Ishikawa (cell line): ENCODE measurements around the gene FALEC.

Experiments used
- CEBPB ChIP-seq: IDR thresholded peaks from 2 replicates; pipeline ENCODE4 v1.6.1; 2012
- CREB1 ChIP-seq: IDR thresholded peaks from 2 replicates; pipeline ENCODE4 v1.6.1; 2012; ENCODE audit warnings: low read depth
- EGR1 ChIP-seq: IDR thresholded peaks from 2 replicates; pipeline ENCODE4 v1.6.1; 2012
- EP300 ChIP-seq: IDR thresholded peaks from 2 replicates; pipeline ENCODE4 v1.6.1; 2012; ENCODE audit warnings: borderline replicate concordance
- FOXM1 ChIP-seq: IDR thresholded peaks from 2 replicates; pipeline ENCODE4 v1.6.1; 2012; ENCODE audit warnings: low read depth, borderline replicate concordance
- MAX ChIP-seq: IDR thresholded peaks from 2 replicates; pipeline ENCODE4 v1.6.1; 2012
- NFIC ChIP-seq: IDR thresholded peaks from 2 replicates; pipeline ENCODE4 v1.6.1; 2012
- RAD21 ChIP-seq: IDR thresholded peaks from 2 replicates; pipeline ENCODE4 v1.6.1; 2012; ENCODE audit warnings: low read depth
- TAF1 ChIP-seq: IDR thresholded peaks from 2 replicates; pipeline ENCODE4 v1.6.1; 2012; ENCODE audit warnings: low read depth, mild to moderate bottlenecking
- TCF12 ChIP-seq: IDR thresholded peaks from 2 replicates; pipeline ENCODE4 v1.6.1; 2012; ENCODE audit warnings: low read depth
- TEAD4 ChIP-seq: IDR thresholded peaks from 2 replicates; pipeline ENCODE4 v1.6.1; 2012
- YY1 ChIP-seq: IDR thresholded peaks from 2 replicates; pipeline ENCODE4 v1.6.1; 2012; ENCODE audit warnings: low read depth
- ZBTB7A ChIP-seq: IDR thresholded peaks from 2 replicates; pipeline ENCODE4 v1.6.1; 2012; ENCODE audit warnings: low read depth
- TF ChIP-seq, protein P1 (sequence below): IDR thresholded peaks from 2 replicates; pipeline ENCODE4 v1.6.1; 2012
- TF ChIP-seq, protein P2 (sequence below): IDR thresholded peaks from 2 replicates; pipeline ENCODE4 v1.6.1; 2012; ENCODE audit warnings: low read depth, mild to moderate bottlenecking

FALEC gene

DNA sequence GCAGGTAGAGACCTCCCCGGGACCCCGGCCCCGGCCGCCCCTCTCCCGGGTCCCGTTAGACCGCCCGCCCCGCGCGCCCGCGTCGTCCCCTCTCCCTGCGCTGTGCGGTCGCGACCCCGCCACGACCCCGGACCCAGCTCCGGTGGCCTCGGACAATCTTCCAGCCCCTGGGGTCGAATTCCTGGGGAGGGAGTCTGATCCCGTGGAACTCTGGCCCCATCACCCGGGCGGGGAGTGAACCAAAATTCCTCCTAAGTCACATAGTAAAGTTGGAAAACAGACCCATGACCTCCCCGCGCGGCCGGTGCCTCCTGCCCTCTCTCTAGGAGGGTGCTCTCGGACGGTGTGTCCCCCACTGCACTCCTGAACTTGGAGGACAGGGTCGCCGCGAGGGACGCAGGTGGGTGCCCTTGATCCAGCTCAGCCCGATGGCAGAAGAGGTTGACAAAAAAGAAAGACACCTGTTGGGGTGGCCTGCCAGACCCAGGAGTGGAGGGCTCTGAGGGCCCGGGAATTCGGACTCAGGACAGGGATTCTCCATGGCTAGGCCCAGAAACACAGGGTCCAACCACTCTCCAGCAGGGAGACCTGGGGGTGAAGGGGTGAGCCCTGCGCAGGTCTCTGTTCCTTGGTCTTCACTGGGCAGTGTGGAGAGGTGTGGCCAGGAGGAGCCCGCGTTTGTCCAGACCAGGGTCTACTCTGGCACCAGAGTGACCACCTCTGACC is 34.1 kb downstream of the FALEC start:
- no peak for TF ChIP-seq CEBPB
- TF ChIP-seq FOXM1 = no peak
- TF ChIP-seq CREB1 = no peak
- no peak for TF ChIP-seq TAF1
- TF ChIP-seq, protein P1, sequence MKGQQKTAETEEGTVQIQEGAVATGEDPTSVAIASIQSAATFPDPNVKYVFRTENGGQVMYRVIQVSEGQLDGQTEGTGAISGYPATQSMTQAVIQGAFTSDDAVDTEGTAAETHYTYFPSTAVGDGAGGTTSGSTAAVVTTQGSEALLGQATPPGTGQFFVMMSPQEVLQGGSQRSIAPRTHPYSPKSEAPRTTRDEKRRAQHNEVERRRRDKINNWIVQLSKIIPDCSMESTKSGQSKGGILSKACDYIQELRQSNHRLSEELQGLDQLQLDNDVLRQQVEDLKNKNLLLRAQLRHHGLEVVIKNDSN = no peak

DNA sequence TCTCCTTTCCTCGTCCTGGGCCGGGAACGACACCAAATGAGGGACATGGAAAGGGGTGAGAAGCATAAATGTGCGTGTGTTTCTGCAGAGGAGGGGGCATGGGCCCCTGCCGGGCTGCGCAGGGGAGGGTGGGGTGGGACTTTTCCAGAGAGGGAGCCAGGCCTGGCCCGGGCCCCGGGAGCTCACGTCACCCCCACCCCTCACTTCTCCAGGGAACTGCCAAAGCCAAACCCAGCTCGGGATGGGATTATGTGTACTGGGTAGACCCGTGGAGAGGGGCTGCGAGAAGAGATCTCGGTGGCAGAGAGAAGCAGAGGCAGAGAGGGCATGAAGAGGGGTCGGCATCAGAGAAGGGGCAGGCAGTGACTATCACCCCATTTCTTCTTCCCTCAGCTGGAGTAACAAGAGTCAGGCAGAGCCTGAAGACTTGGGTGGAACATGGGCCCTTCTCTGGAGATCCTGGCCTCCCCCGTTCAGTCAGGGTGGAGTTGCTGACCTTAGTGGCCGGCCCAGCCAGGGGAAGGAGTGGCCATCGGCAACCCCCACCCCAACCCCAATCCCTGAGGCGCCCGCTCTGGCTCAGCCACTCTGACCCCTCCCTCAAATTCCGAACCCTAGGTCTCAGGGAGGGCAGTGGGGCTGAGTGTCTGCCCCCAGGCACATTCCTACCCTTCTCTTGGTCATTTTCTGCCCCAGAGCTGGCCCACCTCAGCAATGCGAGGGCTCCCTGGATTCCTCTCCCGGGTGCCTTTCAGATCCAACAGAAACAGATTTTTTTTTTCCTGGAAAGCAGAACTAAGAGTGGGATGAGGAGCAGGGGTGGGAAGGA is 34.9 kb downstream of the FALEC start:
- TF ChIP-seq, protein P1 = no peak
- no peak for TF ChIP-seq TCF12
- no peak for TF ChIP-seq EGR1
- no peak for TF ChIP-seq TEAD4
- TF ChIP-seq EP300 = no peak
- TF ChIP-seq MAX = no peak
- no peak for TF ChIP-seq NFIC
- TF ChIP-seq CEBPB = no peak
- TF ChIP-seq ZBTB7A = no peak
- no peak for TF ChIP-seq TAF1
- TF ChIP-seq RAD21 = no peak
- TF ChIP-seq CREB1 = no peak
- TF ChIP-seq, protein P2, sequence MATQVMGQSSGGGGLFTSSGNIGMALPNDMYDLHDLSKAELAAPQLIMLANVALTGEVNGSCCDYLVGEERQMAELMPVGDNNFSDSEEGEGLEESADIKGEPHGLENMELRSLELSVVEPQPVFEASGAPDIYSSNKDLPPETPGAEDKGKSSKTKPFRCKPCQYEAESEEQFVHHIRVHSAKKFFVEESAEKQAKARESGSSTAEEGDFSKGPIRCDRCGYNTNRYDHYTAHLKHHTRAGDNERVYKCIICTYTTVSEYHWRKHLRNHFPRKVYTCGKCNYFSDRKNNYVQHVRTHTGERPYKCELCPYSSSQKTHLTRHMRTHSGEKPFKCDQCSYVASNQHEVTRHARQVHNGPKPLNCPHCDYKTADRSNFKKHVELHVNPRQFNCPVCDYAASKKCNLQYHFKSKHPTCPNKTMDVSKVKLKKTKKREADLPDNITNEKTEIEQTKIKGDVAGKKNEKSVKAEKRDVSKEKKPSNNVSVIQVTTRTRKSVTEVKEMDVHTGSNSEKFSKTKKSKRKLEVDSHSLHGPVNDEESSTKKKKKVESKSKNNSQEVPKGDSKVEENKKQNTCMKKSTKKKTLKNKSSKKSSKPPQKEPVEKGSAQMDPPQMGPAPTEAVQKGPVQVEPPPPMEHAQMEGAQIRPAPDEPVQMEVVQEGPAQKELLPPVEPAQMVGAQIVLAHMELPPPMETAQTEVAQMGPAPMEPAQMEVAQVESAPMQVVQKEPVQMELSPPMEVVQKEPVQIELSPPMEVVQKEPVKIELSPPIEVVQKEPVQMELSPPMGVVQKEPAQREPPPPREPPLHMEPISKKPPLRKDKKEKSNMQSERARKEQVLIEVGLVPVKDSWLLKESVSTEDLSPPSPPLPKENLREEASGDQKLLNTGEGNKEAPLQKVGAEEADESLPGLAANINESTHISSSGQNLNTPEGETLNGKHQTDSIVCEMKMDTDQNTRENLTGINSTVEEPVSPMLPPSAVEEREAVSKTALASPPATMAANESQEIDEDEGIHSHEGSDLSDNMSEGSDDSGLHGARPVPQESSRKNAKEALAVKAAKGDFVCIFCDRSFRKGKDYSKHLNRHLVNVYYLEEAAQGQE = no peak
- no peak for TF ChIP-seq FOXM1
- TF ChIP-seq YY1 = no peak

DNA sequence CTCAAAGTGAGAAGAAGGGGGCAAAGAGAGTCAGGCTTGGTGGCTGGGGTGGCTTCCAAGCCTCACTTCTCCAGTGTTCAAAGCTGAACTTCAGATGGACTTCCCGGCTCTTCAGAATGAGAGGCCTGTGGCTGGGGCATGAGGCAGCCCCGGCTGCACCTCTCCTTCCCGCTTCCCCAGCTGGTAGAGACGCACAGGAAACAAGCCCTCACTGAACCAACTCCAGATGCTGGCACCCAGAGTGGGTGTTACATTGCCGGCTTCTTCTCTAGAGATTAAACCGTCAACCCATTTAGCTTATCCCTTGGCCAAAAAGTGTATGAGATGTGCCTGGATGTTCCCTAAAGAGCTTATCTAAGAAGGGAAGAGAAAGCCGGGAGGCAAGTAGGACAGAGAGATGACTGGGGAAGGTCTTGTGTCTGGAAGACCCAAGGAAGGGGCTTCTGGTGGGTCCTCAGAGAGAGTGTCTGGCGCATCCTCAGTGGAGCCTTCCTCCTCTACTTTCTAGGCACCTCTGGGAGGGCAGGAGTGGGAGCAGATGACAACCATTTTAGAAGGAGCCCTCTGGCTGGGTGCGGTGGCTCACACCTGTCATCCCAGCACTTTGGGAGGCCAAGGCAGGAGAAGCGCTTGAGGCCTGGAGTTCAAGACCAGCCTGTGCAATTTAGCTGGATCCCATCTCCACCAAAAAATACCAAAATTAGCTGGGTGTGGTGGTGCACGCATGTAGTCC is 35.7 kb downstream of the FALEC start:
- no peak for TF ChIP-seq TEAD4
- TF ChIP-seq FOXM1 = no peak
- no peak for TF ChIP-seq CEBPB
- TF ChIP-seq MAX = no peak

DNA sequence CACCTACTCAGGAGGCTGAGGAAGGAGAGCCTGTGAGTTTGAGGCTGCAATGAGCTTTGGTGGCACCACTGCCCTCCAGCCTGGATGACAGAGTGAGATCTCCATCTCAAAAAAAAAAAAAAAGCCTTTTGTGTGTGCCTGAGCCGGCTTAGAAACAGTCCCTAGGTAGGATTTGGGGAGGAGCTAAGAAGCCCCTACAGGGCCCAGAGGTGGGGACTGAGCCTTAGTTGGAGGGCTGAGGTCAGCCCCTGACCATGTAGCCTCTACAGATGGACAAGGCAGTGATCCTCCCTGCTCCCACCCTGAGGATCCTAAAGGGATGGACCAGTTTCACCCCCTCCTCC is 36.2 kb downstream of the FALEC start:
- TF ChIP-seq NFIC (no peak), EGR1 (no peak), RAD21 (no peak), TCF12 (no peak), ZBTB7A (no peak), CREB1 (no peak), YY1 (no peak), CEBPB (no peak), MAX (no peak), FOXM1 (no peak), TEAD4 (no peak), EP300 (no peak), TAF1 (no peak)
- TF ChIP-seq, protein P1 = no peak
- TF ChIP-seq, protein P2 = no peak
